MCF 10A (cell line): ENCODE measurements around the gene IGFL2. TPM values are rescaled to one million over a fixed set of nuclear protein-coding genes. Genes with fewer than 3 reads are reported as not detected.
A peak's percentile ranks its signal among the peaks of the same experiment; 100 is the strongest.

Experiments
- BruUV-seq: library from RNA; stranded (reverse); fragments of 400-500 nt; replicated peaks from 2 replicates; lab custom pipeline; 2021; lab: Mats Ljungman, UMichigan
- CTCF ChIA-PET: fragments of 300-600 bp; sonication (Branson Sonifier 250); formaldehyde crosslinking; extraction: SDS; loops from one replicate; lab custom pipeline; 2021; ENCODE audit warnings: antibody characterized with exemption, inconsistent platforms; lab: Yijun Ruan, JAX
- POLR2A ChIA-PET: fragments of 300-600, 350-650 bp; sonication (Branson Sonifier 250); formaldehyde crosslinking; extraction: SDS; loops from one replicate; lab custom pipeline; 2020; ENCODE audit warnings: antibody characterized with exemption, inconsistent platforms; lab: Yijun Ruan, JAX
- DNase-seq: peaks from one replicate; pipeline ENCODE4 v3.0.0-alpha.2; 2018; ENCODE audit not compliant: unreplicated experiment
- H3K27ac Mint-ChIP-seq: one replicate; pipeline ENCODE4 v1.8.0; 2022; ENCODE audit warnings: mild to moderate bottlenecking, low read depth, mixed read lengths; ENCODE audit not compliant: unreplicated experiment
- H3K27me3 Mint-ChIP-seq: one replicate; pipeline ENCODE4 v1.8.0; 2022; ENCODE audit warnings: mixed read lengths; ENCODE audit not compliant: insufficient read depth, unreplicated experiment
- H3K36me3 Mint-ChIP-seq: one replicate; pipeline ENCODE4 v1.8.0; 2022; ENCODE audit warnings: mild to moderate bottlenecking, moderate library complexity, mixed read lengths; ENCODE audit not compliant: insufficient read depth, unreplicated experiment
- H3K4me1 Mint-ChIP-seq: one replicate; pipeline ENCODE4 v1.8.0; 2022; ENCODE audit warnings: mixed read lengths; ENCODE audit not compliant: insufficient read depth, unreplicated experiment
- H3K4me3 Mint-ChIP-seq: one replicate; pipeline ENCODE4 v1.8.0; 2022; ENCODE audit warnings: mild to moderate bottlenecking, moderate library complexity, mixed read lengths; ENCODE audit not compliant: unreplicated experiment
- H3K9me3 Mint-ChIP-seq: one replicate; pipeline ENCODE4 v1.8.0; 2022; ENCODE audit warnings: mixed read lengths; ENCODE audit not compliant: unreplicated experiment
- intact Hi-C: fragments of 100-400 bp; cut with micrococcal nuclease; formaldehyde crosslinking; loops from 2 replicates; pipeline ENCODE4 v1.14.1; 2022
- total RNA-seq: library from RNA; stranded (reverse); gene quantifications from 2 replicates; pipeline ENCODE4 v1.2.3, GENCODE V29; 2022
- TF ChIP-seq, protein P1 (sequence below): fragments of 200-600 bp; IDR thresholded peaks from one replicate; pipeline ENCODE4 v1.8.0; 2022; ENCODE audit warnings: antibody characterized with exemption, mild to moderate bottlenecking; ENCODE audit not compliant: unreplicated experiment

The IGFL2 gene
- total RNA-seq, 1 experiment from 2014 or later: 1.3 TPM

DNA sequence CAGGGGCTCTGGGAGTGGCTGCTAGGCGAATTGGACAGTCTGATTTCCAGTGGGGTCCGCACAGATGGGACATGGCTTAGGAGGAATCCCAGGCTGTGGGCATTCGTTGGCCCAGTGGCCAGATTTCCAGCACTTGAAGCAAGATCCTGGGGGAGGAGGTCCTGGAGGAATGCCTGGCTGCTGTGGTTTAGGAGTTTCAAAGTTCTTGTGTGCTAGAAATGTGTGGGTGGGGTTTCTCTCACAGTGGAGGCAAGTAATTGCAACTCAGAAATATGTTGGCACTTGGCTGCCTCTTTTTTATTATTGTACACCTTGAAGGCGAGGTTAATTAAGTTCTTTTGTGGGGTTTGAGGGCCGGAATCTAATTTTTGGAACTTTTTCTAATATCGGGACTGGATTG lies 40.7 kb upstream of the IGFL2 start:
- intact Hi-C loops: no loop called here
- Mint-ChIP-seq H3K4me3 (no peak overlapping the region), H3K36me3 (no peaks in the 10 kb centered on the region), H3K9me3 (no peaks in the 10 kb centered on the region), H3K27ac (no peak overlapping the region), H3K27me3 (no peaks in the 10 kb centered on the region), H3K4me1 (peaks cover 7% of the 10 kb centered on the region)
- BruUV-seq: no TSS peak
- TF ChIP-seq, protein P1, sequence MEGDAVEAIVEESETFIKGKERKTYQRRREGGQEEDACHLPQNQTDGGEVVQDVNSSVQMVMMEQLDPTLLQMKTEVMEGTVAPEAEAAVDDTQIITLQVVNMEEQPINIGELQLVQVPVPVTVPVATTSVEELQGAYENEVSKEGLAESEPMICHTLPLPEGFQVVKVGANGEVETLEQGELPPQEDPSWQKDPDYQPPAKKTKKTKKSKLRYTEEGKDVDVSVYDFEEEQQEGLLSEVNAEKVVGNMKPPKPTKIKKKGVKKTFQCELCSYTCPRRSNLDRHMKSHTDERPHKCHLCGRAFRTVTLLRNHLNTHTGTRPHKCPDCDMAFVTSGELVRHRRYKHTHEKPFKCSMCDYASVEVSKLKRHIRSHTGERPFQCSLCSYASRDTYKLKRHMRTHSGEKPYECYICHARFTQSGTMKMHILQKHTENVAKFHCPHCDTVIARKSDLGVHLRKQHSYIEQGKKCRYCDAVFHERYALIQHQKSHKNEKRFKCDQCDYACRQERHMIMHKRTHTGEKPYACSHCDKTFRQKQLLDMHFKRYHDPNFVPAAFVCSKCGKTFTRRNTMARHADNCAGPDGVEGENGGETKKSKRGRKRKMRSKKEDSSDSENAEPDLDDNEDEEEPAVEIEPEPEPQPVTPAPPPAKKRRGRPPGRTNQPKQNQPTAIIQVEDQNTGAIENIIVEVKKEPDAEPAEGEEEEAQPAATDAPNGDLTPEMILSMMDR: no peak
- ChIA-PET CTCF (no interaction called here), POLR2A (no interaction called here)
- peak; percentile 65 for DNase-seq

DNA sequence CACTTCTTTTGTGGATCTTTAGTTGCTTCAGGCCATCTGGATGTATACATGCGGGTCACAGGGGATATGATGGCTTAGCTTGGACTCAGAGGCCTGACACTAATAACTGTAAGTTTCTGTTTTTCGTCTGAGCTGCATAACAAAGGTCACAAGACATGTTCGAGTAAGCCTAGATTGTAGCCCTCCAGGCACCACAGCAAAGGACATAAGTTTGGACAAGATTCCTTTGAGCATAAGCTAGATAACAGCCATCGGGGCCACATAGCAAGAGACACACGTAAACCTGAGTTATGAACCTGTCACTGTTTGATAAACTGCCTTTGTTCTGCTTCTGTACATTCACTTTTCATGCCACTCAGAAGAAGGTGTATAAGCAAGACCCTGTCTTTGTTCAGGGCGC lies 38.2 kb upstream of the IGFL2 start:
- POLR2A ChIA-PET: no interaction called here
- TF ChIP-seq, protein P1: no peak
- no TSS peak for BruUV-seq
- H3K27ac Mint-ChIP-seq: no peak overlapping the region
- H3K4me1 Mint-ChIP-seq: peaks cover 12% of the 10 kb centered on the region
- no peaks in the 10 kb centered on the region for H3K27me3 Mint-ChIP-seq
- H3K4me3 Mint-ChIP-seq: no peak overlapping the region
- intact Hi-C loops: no loop called here
- H3K36me3 Mint-ChIP-seq: no peaks in the 10 kb centered on the region
- H3K9me3 Mint-ChIP-seq: no peaks in the 10 kb centered on the region
- CTCF ChIA-PET: interaction anchor here (0.6 kb wide), 1 partner anchor 24 kb away, joined by 3 read pairs; no protein-coding TSS in a partner anchor
- no peak for DNase-seq

DNA sequence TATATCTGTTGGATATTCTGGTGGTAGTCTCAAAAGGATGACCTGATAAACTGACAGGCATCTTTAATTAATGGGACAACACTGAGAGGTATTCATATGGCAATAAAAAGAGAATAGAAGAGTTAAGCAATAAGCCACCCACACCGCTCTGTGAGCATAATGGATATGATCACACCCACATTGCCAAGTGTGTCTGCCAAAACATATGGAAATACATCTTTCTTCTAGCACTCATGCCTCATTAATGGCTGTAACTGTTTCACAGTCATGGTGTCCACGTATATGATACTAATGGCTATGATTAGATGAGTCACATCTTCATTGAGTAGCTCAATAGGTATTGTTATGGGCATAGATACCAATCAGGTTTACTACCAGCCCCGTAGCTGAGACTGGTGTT lies 36.7 kb upstream of the IGFL2 start:
- peaks cover 22% of the 10 kb centered on the region for H3K4me1 Mint-ChIP-seq
- H3K36me3 Mint-ChIP-seq: no peaks in the 10 kb centered on the region
- BruUV-seq: no TSS peak
- H3K27me3 Mint-ChIP-seq: no peaks in the 10 kb centered on the region
- H3K9me3 Mint-ChIP-seq: no peaks in the 10 kb centered on the region
- intact Hi-C loops: no loop called here
- CTCF ChIA-PET: interaction anchor here (1.0 kb wide), 1 partner anchor 18 kb away, joined by 4 read pairs; no protein-coding TSS in a partner anchor
- TF ChIP-seq, protein P1: no peak
- no peak overlapping the region for H3K4me3 Mint-ChIP-seq
- DNase-seq: peak; percentile 66
- POLR2A ChIA-PET: interaction anchor here (0.6 to 2.3 kb wide), 9 partner anchors 13 to 95 kb away, joined by 3 to 7 read pairs (median 4); partner anchors contain the start of gene IGFL3
- H3K27ac Mint-ChIP-seq: no peak overlapping the region

DNA sequence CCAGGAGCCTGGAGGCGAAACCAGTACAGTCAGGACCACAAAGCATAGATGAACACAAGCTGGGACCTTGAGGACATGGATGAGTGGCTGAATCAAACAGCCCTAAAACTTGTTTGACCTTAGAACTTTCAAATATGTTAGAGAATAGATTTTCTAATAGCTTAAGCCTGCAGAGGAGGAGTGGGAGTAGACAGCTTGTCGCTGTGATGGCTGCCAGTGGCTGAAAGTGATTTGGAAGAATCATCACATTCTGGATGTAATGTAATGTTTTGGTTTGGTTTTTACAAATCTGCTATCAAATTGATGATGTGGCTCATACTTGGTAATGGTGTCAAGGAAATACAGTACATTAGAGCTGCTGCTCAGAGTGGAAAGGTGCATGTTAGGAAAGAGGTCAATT lies 35.5 kb upstream of the IGFL2 start:
- Mint-ChIP-seq H3K4me3 (no peak overlapping the region), H3K36me3 (no peaks in the 10 kb centered on the region), H3K27me3 (no peaks in the 10 kb centered on the region), H3K27ac (no peak overlapping the region), H3K4me1 (peaks cover 22% of the 10 kb centered on the region), H3K9me3 (no peaks in the 10 kb centered on the region)
- CTCF ChIA-PET: interaction anchor here (0.7 to 0.9 kb wide), 3 partner anchors 17 to 30 kb away, joined by 3 to 6 read pairs (median 4); no protein-coding TSS in a partner anchor
- POLR2A ChIA-PET: interaction anchor here (0.6 to 2.3 kb wide), 6 partner anchors 13 to 365 kb away, joined by 3 to 7 read pairs (median 4); partner anchors contain the start of gene IGFL3
- no TSS peak for BruUV-seq
- TF ChIP-seq, protein P1: no peak
- intact Hi-C loops: no loop called here
- DNase-seq: no peak
